ENCODE results near the gene ACADSB. TPM values are rescaled to one million over a fixed set of nuclear protein-coding genes. Genes with fewer than 3 reads are reported as not detected.

Gene ACADSB
- total RNA-seq, 1 donor, result 9.4 TPM

DNA sequence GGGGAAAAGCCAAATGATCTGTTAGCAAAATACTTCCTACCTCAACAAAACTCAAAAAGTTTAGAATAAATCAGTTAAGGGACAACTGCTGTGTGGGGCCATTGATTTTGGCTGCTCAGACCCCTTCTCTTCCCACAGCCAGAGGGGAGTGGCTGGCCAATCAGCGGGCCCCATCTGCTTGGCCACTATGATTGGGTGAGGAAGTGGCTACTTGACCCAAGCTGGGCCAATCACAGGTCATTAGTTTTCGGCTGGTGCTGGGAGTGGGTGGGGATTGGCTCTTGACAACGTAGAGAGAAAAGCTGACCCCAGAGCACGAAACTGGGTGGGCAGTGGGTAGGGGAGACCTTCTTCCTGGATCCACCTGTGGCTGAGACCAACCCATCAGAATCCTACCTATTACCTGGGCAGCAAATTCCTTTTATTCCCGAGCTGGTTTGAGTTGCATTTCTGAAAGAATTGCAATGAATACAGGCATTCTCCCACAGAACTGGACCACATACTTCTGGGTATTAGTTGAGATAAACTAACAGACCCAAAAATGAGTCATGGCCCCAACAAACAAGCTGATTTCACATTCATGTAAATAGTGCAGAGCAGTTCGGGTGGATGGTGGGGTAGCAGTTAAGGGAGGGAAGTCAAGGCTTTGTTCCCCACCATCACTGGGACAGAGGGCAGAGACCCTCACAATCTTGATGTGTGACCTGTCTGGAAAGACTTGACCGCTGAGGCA is 91.4 kb downstream of the ACADSB start:
- H4K20me1 ChIP-seq (ENCODE audit: insufficient read depth, low read length), result no peaks in the 10 kb centered on the region
- no peak overlapping the region for H3K4me3 ChIP-seq (ENCODE audit: insufficient read depth, low read length)
- H3K36me3 ChIP-seq (ENCODE audit: insufficient read depth, low read length), result no peaks in the 10 kb centered on the region
- no peaks in the 10 kb centered on the region for H3K27me3 ChIP-seq (ENCODE audit: insufficient read depth, low read length)
- H3K9me3 ChIP-seq (ENCODE audit: low read depth, low read length), result no peaks in the 10 kb centered on the region
- TF ChIP-seq, protein P1, sequence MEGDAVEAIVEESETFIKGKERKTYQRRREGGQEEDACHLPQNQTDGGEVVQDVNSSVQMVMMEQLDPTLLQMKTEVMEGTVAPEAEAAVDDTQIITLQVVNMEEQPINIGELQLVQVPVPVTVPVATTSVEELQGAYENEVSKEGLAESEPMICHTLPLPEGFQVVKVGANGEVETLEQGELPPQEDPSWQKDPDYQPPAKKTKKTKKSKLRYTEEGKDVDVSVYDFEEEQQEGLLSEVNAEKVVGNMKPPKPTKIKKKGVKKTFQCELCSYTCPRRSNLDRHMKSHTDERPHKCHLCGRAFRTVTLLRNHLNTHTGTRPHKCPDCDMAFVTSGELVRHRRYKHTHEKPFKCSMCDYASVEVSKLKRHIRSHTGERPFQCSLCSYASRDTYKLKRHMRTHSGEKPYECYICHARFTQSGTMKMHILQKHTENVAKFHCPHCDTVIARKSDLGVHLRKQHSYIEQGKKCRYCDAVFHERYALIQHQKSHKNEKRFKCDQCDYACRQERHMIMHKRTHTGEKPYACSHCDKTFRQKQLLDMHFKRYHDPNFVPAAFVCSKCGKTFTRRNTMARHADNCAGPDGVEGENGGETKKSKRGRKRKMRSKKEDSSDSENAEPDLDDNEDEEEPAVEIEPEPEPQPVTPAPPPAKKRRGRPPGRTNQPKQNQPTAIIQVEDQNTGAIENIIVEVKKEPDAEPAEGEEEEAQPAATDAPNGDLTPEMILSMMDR (IDR thresholded peaks at IDR 0.05; ENCODE audit: extremely low read depth, low read depth, low read length), result no peak
- no peaks in the 10 kb centered on the region for H3K79me2 ChIP-seq (ENCODE audit: insufficient read depth, low read length)
- H3K4me1 ChIP-seq (ENCODE audit: insufficient read depth, low read length), result no peaks in the 10 kb centered on the region
- no peak overlapping the region for H3K27ac ChIP-seq (ENCODE audit: low read depth, low read length)
- no peak for DNase-seq (ENCODE audit: insufficient read length, low spot score, missing footprints)
- no peak overlapping the region for H2AFZ ChIP-seq (ENCODE audit: low read length)
- H3K4me2 ChIP-seq (ENCODE audit: insufficient read depth, low read length), result no peak overlapping the region

GRCh38 chr10:123101872-123102271 is 93.1 kb downstream of the ACADSB start:
- no peak overlapping the region for H2AFZ ChIP-seq (ENCODE audit: low read length)
- H3K9me3 ChIP-seq (ENCODE audit: low read depth, low read length), result no peaks in the 10 kb centered on the region
- no peaks in the 10 kb centered on the region for H3K4me1 ChIP-seq (ENCODE audit: insufficient read depth, low read length)
- H4K20me1 ChIP-seq (ENCODE audit: insufficient read depth, low read length), result no peaks in the 10 kb centered on the region
- H3K4me2 ChIP-seq (ENCODE audit: insufficient read depth, low read length), result no peak overlapping the region
- H3K27ac ChIP-seq (ENCODE audit: low read depth, low read length), result no peak overlapping the region
- no peaks in the 10 kb centered on the region for H3K27me3 ChIP-seq (ENCODE audit: insufficient read depth, low read length)
- H3K79me2 ChIP-seq (ENCODE audit: insufficient read depth, low read length), result no peaks in the 10 kb centered on the region
- H3K36me3 ChIP-seq (ENCODE audit: insufficient read depth, low read length), result no peaks in the 10 kb centered on the region
- DNase-seq (ENCODE audit: insufficient read length, low spot score, missing footprints), result no peak
- no peak overlapping the region for H3K4me3 ChIP-seq (ENCODE audit: insufficient read depth, low read length)
- TF ChIP-seq, protein P1 (IDR thresholded peaks at IDR 0.05; ENCODE audit: extremely low read depth, low read depth, low read length), result no peak

GRCh38 chr10:123102673-123103072 is 93.9 kb downstream of the ACADSB start:
- no peak overlapping the region for H2AFZ ChIP-seq (ENCODE audit: low read length)
- H3K4me1 ChIP-seq (ENCODE audit: insufficient read depth, low read length), result no peaks in the 10 kb centered on the region
- TF ChIP-seq, protein P1 (IDR thresholded peaks at IDR 0.05; ENCODE audit: extremely low read depth, low read depth, low read length), result no peak
- H3K4me3 ChIP-seq (ENCODE audit: insufficient read depth, low read length), result no peak overlapping the region
- no peaks in the 10 kb centered on the region for H3K27me3 ChIP-seq (ENCODE audit: insufficient read depth, low read length)
- H3K9me3 ChIP-seq (ENCODE audit: low read depth, low read length), result no peaks in the 10 kb centered on the region
- no peaks in the 10 kb centered on the region for H4K20me1 ChIP-seq (ENCODE audit: insufficient read depth, low read length)
- no peaks in the 10 kb centered on the region for H3K79me2 ChIP-seq (ENCODE audit: insufficient read depth, low read length)
- no peak overlapping the region for H3K4me2 ChIP-seq (ENCODE audit: insufficient read depth, low read length)
- DNase-seq (ENCODE audit: insufficient read length, low spot score, missing footprints), result no peak
- H3K36me3 ChIP-seq (ENCODE audit: insufficient read depth, low read length), result no peaks in the 10 kb centered on the region
- no peak overlapping the region for H3K27ac ChIP-seq (ENCODE audit: low read depth, low read length)

DNA sequence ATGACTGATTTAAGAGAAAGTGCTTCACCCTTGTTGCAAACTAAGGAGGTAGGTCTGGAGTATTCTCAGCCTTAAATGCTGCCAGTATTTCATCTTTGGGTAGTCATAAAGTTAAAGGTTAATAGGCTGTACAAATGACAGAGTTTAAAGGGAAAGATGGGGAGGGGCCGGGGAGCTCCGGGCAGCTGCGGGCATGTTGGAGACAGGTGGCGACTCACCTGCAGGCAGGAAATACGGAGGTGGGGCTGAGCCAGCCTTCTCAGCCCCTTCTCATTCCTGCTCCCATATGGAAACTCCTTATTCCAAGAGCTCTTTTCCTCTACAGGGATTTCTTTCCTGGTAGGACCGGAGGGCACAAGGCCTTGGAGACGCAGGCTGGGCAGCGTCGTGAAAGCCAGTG is 95.1 kb downstream of the ACADSB start:
- H2AFZ ChIP-seq (ENCODE audit: low read length), result no peak overlapping the region
- no peak overlapping the region for H3K4me2 ChIP-seq (ENCODE audit: insufficient read depth, low read length)
- no peaks in the 10 kb centered on the region for H3K79me2 ChIP-seq (ENCODE audit: insufficient read depth, low read length)
- no peak overlapping the region for H3K27ac ChIP-seq (ENCODE audit: low read depth, low read length)
- H3K4me3 ChIP-seq (ENCODE audit: insufficient read depth, low read length), result no peak overlapping the region
- no peaks in the 10 kb centered on the region for H4K20me1 ChIP-seq (ENCODE audit: insufficient read depth, low read length)
- no peaks in the 10 kb centered on the region for H3K36me3 ChIP-seq (ENCODE audit: insufficient read depth, low read length)
- DNase-seq (ENCODE audit: insufficient read length, low spot score, missing footprints), result no peak
- no peaks in the 10 kb centered on the region for H3K27me3 ChIP-seq (ENCODE audit: insufficient read depth, low read length)
- TF ChIP-seq, protein P1 (IDR thresholded peaks at IDR 0.05; ENCODE audit: extremely low read depth, low read depth, low read length), result no peak
- no peaks in the 10 kb centered on the region for H3K4me1 ChIP-seq (ENCODE audit: insufficient read depth, low read length)
- H3K9me3 ChIP-seq (ENCODE audit: low read depth, low read length), result no peaks in the 10 kb centered on the region

Other genes with a start within 250 kb of the ACADSB start
- gene CUZD1, start 163.1 kb upstream of the ACADSB start, total RNA-seq, result 0.36 and 0.59 TPM in 2 replicates
- 1.8 and 4.4 TPM in 2 replicates for gene FAM24B, start 129.4 kb upstream of the ACADSB start, total RNA-seq
- gene FAM24A, start 98.4 kb upstream of the ACADSB start, total RNA-seq, result not detected in 2 replicates
- gene C10orf88, start 54.8 kb upstream of the ACADSB start, total RNA-seq, result 6.5 and 7.4 TPM in 2 replicates
- 3.6 and 4.4 TPM in 2 replicates for gene PSTK, start 28.6 kb upstream of the ACADSB start, total RNA-seq
- 6.2 and 8.0 TPM in 2 replicates for gene IKZF5, start 211 bp upstream of the ACADSB start, total RNA-seq
- gene HMX3, start 127.0 kb downstream of the ACADSB start, total RNA-seq, result not detected in 2 replicates
- gene HMX2, start 139.1 kb downstream of the ACADSB start, total RNA-seq, result not detected in 2 replicates
- 107 and 109 TPM in 2 replicates for gene BUB3, start 145.4 kb downstream of the ACADSB start, total RNA-seq